Central memory CD8-positive, alpha-beta T cell (primary cell): ENCODE data around the gene SCN2A.
"Not testable (repeated sequence)": the region's sequence is repeated elsewhere in the genome, so short reads cannot be mapped to it uniquely, and the experiment has no call there.

ENCODE experiments used
- ATAC-seq: fragments of 150-1000 bp; cut with Tn5 transposase; replicated peaks from 2 replicates; pipeline ENCODE4 v1.10.0; 2022; ENCODE audit warnings: mild to moderate bottlenecking, moderate FRiP score, moderate number of reproducible peaks; ENCODE audit not compliant: poor library complexity, severe bottlenecking; ENCODE audit errors: extremely low read depth
- DNase-seq, 2 donors: peaks; one replicate each; pipeline ENCODE4 v3.0.0; 2021; ENCODE audit warnings: low spot score in 2 of 2
- H3K27ac Mint-ChIP-seq: one replicate; pipeline ENCODE4 v1.8.0; 2022; ENCODE audit warnings: low read depth, mild to moderate bottlenecking, moderate library complexity, mixed read lengths
- H3K27me3 Mint-ChIP-seq: one replicate; pipeline ENCODE4 v1.8.0; 2022; ENCODE audit warnings: mixed read lengths
- H3K36me3 Mint-ChIP-seq: one replicate; pipeline ENCODE4 v1.8.0; 2022; ENCODE audit warnings: mild to moderate bottlenecking, moderate library complexity, mixed read lengths; ENCODE audit not compliant: insufficient read depth
- H3K4me1 Mint-ChIP-seq: one replicate; pipeline ENCODE4 v1.8.0; 2022; ENCODE audit warnings: mixed read lengths
- H3K4me3 Mint-ChIP-seq: one replicate; pipeline ENCODE4 v1.8.0; 2022; ENCODE audit warnings: mild to moderate bottlenecking, moderate library complexity, mixed read lengths
- H3K9me3 Mint-ChIP-seq: one replicate; pipeline ENCODE4 v1.8.0; 2022; ENCODE audit warnings: mixed read lengths

SCN2A gene

DNA sequence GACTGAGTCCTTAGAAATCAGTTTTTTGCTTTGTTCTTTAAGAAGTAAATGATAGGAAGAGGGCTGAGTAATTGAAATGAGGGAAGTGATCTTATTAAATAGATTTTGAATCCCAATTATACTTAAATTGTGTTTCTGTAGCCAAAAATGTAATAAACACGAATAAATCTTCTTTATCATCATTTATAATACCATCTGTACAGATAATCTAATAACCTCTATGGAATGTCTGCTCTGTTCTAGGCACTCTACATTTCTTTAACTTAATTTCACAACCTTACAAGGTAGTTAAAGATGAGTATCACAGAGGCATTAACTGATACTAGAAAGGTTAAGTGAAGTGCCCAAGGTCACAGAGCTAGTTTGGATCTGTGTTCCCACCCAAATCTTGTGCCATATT lies 14.3 kb upstream of the SCN2A start:
- Mint-ChIP-seq H3K4me3 (no peak overlapping the region), H3K9me3 (no peaks in the 10 kb centered on the region), H3K36me3 (no peaks in the 10 kb centered on the region), H3K27me3 (no peaks in the 10 kb centered on the region), H3K27ac (no peak overlapping the region), H3K4me1 (no peaks in the 10 kb centered on the region)
- ATAC-seq (no peak), DNase-seq (no peak)

GRCh38 chr2:165227571-165227970 lies 11.6 kb upstream of the SCN2A start:
- DNase-seq: no peak
- Mint-ChIP-seq H3K36me3 (no peaks in the 10 kb centered on the region), H3K9me3 (no peaks in the 10 kb centered on the region), H3K27ac (no peak overlapping the region), H3K27me3 (no peaks in the 10 kb centered on the region), H3K4me1 (no peaks in the 10 kb centered on the region), H3K4me3 (no peak overlapping the region)
- ATAC-seq: no peak

DNA sequence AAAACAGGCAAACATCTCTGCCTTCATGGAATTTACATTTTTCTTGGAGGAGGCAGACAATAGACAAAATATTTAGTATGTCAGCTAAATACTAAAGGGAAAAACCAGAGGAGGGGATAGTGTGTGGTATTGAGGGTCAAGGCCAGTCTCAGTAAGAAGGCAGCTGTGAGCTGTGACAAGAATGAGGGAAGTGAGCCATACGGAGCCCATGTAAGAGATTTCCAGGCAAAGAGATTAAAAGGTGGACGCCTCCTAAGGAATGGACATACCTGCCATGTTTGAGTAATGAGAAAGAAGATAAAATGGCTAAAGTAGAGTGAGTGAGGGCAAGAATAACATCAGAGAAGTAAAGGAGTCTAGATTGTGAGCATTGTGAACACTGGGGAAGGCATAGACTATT lies 2.2 kb upstream of the SCN2A start:
- Mint-ChIP-seq H3K27me3 (no peaks in the 10 kb centered on the region), H3K36me3 (peaks cover 1% of the 10 kb centered on the region), H3K27ac (no peak overlapping the region), H3K4me1 (no peaks in the 10 kb centered on the region), H3K4me3 (no peak overlapping the region), H3K9me3 (no peaks in the 10 kb centered on the region)
- DNase-seq (no peak), ATAC-seq (no peak)

DNA sequence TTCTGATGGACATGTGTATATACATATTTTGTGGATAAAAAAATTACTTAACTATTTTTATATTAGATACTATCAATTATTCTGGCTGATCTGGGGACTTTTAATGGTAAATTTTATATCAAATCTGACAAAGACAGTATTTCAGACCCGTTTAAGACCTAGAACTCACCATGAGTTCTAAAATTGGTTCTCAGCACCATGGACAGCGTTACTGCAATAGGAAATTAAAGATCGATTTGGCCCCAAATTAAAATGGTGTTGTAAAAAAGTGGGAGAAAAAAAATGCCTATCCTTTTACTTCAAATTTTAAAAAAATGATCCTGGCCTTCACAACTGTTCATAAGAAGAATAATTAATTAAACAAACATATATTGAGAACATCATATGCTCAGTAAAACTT lies 919 bp upstream of the SCN2A start:
- ATAC-seq (no peak), DNase-seq (no peak)
- Mint-ChIP-seq H3K4me1 (no peaks in the 10 kb centered on the region), H3K4me3 (no peak overlapping the region), H3K27ac (no peak overlapping the region), H3K9me3 (no peaks in the 10 kb centered on the region), H3K36me3 (peaks cover 1% of the 10 kb centered on the region), H3K27me3 (no peaks in the 10 kb centered on the region)

DNA sequence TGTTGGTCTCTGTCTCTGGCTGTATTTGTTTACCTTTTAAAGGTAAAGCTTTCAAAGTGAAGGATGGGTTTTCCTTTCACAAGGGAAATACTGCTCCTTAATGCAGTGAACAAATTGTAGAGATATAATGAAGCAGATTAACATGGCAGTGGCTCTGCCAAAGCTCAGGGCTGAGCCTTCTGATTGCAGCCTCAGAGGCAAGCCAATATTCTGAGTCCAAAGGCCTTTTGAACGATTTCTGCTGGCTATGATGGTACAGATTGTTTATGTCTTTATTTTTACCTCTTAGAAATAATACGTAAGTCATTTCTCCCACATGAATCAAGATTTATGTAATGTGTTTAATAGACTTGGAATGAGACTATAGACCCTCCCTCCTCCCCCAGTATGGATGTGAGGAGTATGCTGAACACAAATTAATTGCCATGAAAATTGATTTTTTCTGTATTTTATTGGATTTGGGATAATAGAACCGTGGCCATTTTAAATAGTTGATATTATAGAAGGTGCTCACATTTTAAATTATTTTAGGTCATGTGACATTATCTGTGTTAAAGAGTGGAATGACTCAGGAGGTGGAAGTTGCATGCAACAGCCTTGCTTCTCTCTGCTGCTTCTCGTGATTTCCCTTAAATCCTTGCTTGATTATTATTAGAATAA lies 772 bp downstream of the SCN2A start:
- peaks cover 1% of the 10 kb centered on the region for H3K36me3 Mint-ChIP-seq
- no peak overlapping the region for H3K27ac Mint-ChIP-seq
- H3K4me3 Mint-ChIP-seq: no peak overlapping the region
- DNase-seq (no peak), ATAC-seq (no peak)
- no peaks in the 10 kb centered on the region for H3K9me3 Mint-ChIP-seq
- no peaks in the 10 kb centered on the region for H3K27me3 Mint-ChIP-seq
- no peaks in the 10 kb centered on the region for H3K4me1 Mint-ChIP-seq

DNA sequence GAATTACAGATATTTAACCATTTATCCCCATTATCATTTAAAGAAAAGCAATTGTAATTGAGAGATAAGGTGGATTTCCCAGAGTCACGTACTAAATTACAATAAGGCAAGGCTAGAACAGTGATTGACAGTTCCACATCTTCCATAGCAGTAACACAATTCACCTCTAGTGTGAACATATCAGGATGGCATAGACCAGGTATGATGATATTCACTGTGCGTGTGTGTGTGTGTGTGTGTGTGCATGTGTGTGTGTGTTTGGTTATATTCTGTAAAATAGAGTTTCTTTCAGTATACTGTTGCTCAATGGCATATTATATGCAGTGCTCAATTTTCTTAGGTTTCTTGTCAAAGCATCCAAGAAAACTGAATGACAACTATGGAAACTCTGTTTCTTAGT lies 1.7 kb downstream of the SCN2A start:
- Mint-ChIP-seq H3K4me1 (no peaks in the 10 kb centered on the region), H3K9me3 (no peaks in the 10 kb centered on the region), H3K27me3 (no peaks in the 10 kb centered on the region), H3K4me3 (no peak overlapping the region), H3K36me3 (peaks cover 1% of the 10 kb centered on the region), H3K27ac (no peak overlapping the region)
- ATAC-seq (no peak), DNase-seq (no peak)

DNA sequence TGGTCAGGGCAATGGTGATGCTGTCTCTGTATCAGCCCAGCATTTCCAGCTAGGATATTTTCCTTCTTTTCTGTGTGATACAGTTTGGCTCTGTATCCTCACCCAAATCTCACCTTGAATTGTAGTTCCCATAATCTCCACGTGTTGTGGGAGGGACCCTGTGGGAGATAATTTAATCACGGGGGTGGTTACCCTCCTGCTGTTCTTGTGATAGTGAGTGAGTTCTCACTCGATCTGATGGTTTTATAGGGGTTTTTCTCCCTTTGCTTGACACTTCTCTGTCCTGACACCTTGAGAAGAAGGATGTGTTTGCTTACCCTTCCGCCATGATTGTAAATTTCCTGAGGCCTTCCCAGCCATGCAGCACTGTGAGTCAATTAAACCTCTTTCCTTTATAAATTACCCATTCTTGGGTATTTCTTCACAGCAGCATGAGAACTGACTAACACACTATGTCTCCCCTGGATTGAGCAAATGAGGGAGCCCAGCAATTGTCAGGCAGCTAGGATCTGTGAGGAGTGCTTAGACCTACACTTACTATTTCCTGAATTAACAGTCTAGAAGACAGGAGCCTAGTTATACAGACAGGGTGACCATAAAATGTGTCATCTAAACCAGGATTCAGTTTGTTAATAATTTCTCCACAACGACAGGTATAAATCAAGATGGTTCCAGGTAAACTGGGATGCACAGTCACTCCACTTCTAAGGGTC lies 6.0 kb downstream of the SCN2A start:
- H3K27me3 Mint-ChIP-seq: no peaks in the 10 kb centered on the region
- H3K4me1 Mint-ChIP-seq: no peaks in the 10 kb centered on the region
- ATAC-seq (no peak), DNase-seq (no peak)
- no peaks in the 10 kb centered on the region for H3K36me3 Mint-ChIP-seq
- no peaks in the 10 kb centered on the region for H3K9me3 Mint-ChIP-seq
- H3K27ac Mint-ChIP-seq: no peak overlapping the region
- H3K4me3 Mint-ChIP-seq: no peak overlapping the region

- H3K27me3 Mint-ChIP-seq: no peaks in the 10 kb centered on the region
- H3K9me3 Mint-ChIP-seq: no peaks in the 10 kb centered on the region
- no peaks in the 10 kb centered on the region for H3K36me3 Mint-ChIP-seq
- no peaks in the 10 kb centered on the region for H3K4me1 Mint-ChIP-seq
- no peak for ATAC-seq
- no peak overlapping the region for H3K27ac Mint-ChIP-seq
- DNase-seq: no peak
- H3K4me3 Mint-ChIP-seq: no peak overlapping the region
Observed at GRCh38 chr2:165248238-165248637, 9.0 kb downstream of the SCN2A start.

DNA sequence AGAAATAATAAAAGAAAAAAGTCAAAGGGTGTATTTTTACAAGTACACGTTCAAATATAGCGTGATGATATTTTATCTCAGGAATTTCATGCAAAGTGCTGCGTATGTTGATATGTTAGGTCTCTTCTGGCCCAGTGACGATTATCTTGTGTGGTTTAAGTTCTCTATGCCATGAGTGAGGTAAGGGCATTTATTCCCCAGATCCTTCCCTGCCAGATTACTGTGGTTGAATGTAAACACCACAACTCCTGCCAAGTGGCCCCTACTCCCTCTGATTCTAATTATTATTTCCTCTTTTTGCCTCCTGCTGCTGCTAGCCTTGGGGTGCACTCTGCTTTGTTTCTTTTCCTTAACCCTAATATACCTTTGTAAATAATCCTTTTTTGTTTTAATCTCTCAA lies 12.2 kb downstream of the SCN2A start:
- Mint-ChIP-seq H3K36me3 (no peaks in the 10 kb centered on the region), H3K4me3 (no peak overlapping the region), H3K4me1 (no peaks in the 10 kb centered on the region), H3K27ac (no peak overlapping the region), H3K9me3 (no peaks in the 10 kb centered on the region), H3K27me3 (no peaks in the 10 kb centered on the region)
- DNase-seq: no peak
- ATAC-seq: no peak

DNA sequence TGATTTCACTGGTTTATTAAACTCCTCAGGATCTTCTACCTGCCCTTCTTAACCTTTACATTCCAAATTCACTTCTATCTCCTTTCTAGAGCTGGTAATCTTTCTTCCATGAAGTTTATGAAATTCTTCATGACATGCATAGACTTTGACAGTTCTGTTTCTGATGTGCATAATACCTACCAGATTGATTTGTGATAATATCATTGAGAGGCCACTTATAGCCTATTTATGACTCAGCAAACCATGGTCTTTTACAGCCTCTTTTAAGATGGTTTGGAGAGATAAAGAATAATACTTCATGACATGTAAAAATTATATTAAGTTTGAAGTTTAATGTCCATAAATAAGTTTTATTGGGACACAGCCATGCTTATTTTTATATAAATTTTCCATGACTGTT lies 14.0 kb downstream of the SCN2A start:
- no peaks in the 10 kb centered on the region for H3K4me1 Mint-ChIP-seq
- no peaks in the 10 kb centered on the region for H3K36me3 Mint-ChIP-seq
- no peak for ATAC-seq
- H3K27me3 Mint-ChIP-seq: no peaks in the 10 kb centered on the region
- no peak for DNase-seq
- no peak overlapping the region for H3K4me3 Mint-ChIP-seq
- H3K9me3 Mint-ChIP-seq: peaks cover 10% of the 10 kb centered on the region
- no peak overlapping the region for H3K27ac Mint-ChIP-seq

DNA sequence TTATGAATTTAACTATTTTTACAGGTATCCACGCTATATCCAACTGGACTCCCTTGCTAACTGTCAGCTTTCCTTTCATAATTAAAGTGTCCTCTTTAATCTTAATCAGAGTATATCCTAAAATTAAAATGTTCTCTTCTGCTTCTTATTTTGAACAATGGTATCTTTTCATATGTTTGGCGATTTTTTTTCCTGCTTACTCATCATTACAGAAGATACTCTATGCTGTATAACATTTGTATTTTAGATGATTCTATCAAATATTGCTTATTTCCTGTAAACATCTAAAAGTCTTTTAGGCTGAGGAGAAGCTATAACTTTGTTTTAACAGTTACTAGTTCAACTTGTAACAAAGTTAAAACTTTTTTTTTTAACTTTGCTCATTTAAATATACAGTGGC lies 17.4 kb downstream of the SCN2A start:
- DNase-seq (no peak), ATAC-seq (no peak)
- Mint-ChIP-seq H3K9me3 (peaks cover 10% of the 10 kb centered on the region), H3K4me1 (no peaks in the 10 kb centered on the region), H3K27ac (no peak overlapping the region), H3K27me3 (no peaks in the 10 kb centered on the region), H3K4me3 (no peak overlapping the region), H3K36me3 (no peaks in the 10 kb centered on the region)

DNA sequence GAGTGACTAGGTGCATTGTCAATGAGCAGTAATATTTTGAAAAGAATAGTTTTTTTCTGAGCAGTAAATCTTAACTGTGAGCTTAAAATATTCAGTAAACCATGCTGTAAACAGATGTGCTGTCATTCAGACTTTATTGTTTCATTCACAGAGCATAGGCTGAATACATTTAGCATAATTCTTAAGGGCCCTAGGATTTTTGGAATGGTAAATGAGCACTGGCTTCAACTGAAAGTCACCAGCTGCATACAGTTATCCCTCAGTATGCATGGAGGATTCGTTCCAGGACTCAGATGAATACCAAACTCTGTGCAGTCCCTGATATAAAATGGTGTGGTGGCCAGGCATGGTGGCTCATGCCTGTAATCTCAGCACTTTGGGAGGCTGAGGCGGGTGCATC lies 21.1 kb downstream of the SCN2A start:
- not testable (repeated sequence) for H3K4me3 Mint-ChIP-seq, H3K9me3 Mint-ChIP-seq, H3K4me1 Mint-ChIP-seq, DNase-seq, ATAC-seq, H3K36me3 Mint-ChIP-seq, H3K27ac Mint-ChIP-seq, H3K27me3 Mint-ChIP-seq

DNA sequence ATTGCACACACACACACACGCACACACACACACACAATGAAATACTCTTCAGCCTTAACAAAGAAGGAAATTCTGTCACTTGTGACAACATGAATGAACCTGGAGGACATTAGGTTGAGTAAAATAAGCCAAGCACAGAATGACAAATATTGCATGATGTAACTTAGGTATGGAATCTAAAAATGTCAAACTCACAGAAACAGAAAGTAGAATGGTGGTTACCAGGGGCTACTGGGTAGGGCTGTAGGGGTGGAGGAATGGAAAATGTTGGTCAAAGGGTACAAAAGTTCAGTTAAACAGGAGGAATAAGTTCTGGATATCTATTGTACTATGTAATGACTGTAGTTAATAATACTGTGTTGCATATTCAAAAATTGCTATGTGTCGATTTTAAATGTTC lies 29.5 kb downstream of the SCN2A start:
- Mint-ChIP-seq H3K27me3 (no peaks in the 10 kb centered on the region), H3K4me3 (no peak overlapping the region), H3K4me1 (no peaks in the 10 kb centered on the region), H3K36me3 (no peaks in the 10 kb centered on the region), H3K9me3 (no peaks in the 10 kb centered on the region), H3K27ac (no peak overlapping the region)
- DNase-seq: no peak
- no peak for ATAC-seq
